ENCODE data around the gene TADA2B. TPM values are rescaled to one million over a fixed set of nuclear protein-coding genes. Genes with fewer than 3 reads are reported as not detected.

Gene TADA2B
- total and polyA plus RNA-seq, 11 donors, result 15.3 to 40.2 (median 30.8) TPM

DNA sequence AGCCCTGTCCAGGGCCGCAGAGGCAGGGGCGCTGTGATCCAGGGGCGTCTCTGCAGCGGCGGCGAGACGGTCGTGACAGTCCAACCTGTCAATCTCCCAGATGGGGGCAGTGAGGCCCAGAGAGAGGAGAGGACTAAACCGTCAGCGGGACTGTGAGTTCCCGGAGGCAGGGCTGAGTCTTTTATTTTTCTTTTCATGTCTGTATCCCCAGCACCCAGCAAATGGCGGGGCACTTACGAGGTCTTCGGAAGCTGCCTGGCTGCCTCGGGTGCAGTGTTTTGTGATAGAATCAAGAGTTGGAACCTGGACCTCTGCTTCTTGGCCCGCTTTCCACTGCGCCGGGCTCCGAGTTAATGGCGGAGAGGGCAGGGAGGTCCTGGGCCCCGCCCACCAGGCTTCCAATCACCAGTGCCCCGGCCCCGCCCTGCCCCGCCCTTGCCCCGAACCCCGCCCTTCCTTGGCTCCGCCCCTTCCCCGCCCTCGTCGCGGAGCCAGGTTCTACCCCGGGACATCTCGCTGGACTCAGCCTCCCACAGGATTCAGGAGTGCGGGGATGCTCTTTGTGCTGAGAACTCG lies 59.9 kb downstream of the TADA2B start:
- no peaks in the 10 kb centered on the region for H3K9me3 ChIP-seq
- ATAC-seq, result peak; percentile 90 to 96 (median 94)
- H3K27me3 ChIP-seq, result no peaks in the 10 kb centered on the region
- TF ChIP-seq POLR2A (IDR thresholded peaks at IDR 0.05), result peak; percentile 12 to 78
- TF ChIP-seq, protein P1, sequence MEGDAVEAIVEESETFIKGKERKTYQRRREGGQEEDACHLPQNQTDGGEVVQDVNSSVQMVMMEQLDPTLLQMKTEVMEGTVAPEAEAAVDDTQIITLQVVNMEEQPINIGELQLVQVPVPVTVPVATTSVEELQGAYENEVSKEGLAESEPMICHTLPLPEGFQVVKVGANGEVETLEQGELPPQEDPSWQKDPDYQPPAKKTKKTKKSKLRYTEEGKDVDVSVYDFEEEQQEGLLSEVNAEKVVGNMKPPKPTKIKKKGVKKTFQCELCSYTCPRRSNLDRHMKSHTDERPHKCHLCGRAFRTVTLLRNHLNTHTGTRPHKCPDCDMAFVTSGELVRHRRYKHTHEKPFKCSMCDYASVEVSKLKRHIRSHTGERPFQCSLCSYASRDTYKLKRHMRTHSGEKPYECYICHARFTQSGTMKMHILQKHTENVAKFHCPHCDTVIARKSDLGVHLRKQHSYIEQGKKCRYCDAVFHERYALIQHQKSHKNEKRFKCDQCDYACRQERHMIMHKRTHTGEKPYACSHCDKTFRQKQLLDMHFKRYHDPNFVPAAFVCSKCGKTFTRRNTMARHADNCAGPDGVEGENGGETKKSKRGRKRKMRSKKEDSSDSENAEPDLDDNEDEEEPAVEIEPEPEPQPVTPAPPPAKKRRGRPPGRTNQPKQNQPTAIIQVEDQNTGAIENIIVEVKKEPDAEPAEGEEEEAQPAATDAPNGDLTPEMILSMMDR (IDR thresholded peaks at IDR 0.05), result peak in 1 of 12 donors; percentile 11
- H3K27ac ChIP-seq, result peak overlapping the region; percentile 43 to 90 (median 87)
- intact Hi-C loops (cut with DNase I), result loop anchor here in 5 of 10 donors (2.0 to 5.0 kb wide), 4 partner anchors 54 to 89 kb away; partner anchors contain the start of genes SORCS2 (in 1 of the 5) and TADA2B (in 1 of the 5)
- H3K4me1 ChIP-seq, result peaks cover 0 to 28% (median 16%) of the 10 kb centered on the region in 12 donors
- DNase-seq, result peak; percentile 90 to 94 (median 93)
- 0 to 2% (median 1%) methylated on average over 27 to 35 of the region's 35 CpGs for WGBS, 4 donors
- H3K36me3 ChIP-seq, result no peaks in the 10 kb centered on the region
- peak overlapping the region; percentile 49 to 75 (median 66) for H3K4me3 ChIP-seq

DNA sequence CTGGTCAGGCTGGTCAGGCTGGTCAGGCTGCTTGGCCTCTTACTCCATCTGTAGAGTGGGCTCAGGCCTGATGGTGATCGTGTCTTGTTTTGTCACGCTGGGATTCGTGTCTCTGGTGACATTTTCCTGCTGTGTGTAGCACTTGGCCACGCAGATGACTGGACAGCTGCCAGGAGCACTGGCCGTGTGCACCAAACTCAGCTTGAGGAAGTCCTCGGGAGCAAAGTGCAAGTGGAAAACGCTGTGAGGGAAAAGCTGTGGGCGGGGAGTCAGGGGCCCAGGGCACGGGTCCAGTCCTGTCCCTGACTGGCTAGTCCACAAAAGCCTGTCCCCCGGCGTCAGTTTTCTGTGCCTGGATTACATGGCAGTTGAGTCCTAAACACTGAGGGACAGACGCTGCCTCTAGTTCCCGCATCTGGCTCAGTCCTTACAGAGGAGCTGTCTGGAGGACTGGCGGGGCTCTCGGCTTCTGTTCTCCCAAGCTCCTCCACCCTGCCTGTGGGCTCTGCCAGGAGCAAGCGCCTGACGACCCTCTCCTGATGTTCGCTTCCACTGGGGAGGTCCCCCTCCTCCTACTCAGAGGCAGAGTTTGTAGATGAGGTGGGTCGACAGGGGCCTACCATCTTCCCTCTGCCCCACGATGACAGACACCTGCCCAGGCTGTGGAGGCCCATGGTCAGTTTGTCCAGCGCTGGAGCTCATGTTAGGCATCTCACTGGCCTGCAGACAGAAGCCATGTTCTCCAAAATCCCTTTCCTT lies 60.6 kb downstream of the TADA2B start:
- H3K27me3 ChIP-seq, result no peaks in the 10 kb centered on the region
- H3K36me3 ChIP-seq, result no peaks in the 10 kb centered on the region
- peak overlapping the region in 11 of 12 donors; percentile 65 to 90 (median 87) for H3K27ac ChIP-seq
- intact Hi-C loops (cut with DNase I), result loop anchor here in 5 of 10 donors (2.0 to 5.0 kb wide), 4 partner anchors 53 to 89 kb away; partner anchors contain the start of genes SORCS2 (in 1 of the 5) and TADA2B (in 1 of the 5)
- H3K9me3 ChIP-seq, result no peaks in the 10 kb centered on the region
- WGBS, 4 donors, result 30 to 37% (median 33%) methylated on average over 15 to 21 of the region's 21 CpGs
- DNase-seq (peak; percentile 78 to 88 (median 82)), ATAC-seq (peak in 2 of 4 donors; percentile 29 to 33)
- TF ChIP-seq POLR2A (IDR thresholded peaks at IDR 0.05), result no peak
- TF ChIP-seq, protein P1 (IDR thresholded peaks at IDR 0.05), result no peak
- H3K4me3 ChIP-seq, result peak overlapping the region; percentile 11 to 75 (median 66)
- peaks cover 0 to 28% (median 16%) of the 10 kb centered on the region in 12 donors for H3K4me1 ChIP-seq

DNA sequence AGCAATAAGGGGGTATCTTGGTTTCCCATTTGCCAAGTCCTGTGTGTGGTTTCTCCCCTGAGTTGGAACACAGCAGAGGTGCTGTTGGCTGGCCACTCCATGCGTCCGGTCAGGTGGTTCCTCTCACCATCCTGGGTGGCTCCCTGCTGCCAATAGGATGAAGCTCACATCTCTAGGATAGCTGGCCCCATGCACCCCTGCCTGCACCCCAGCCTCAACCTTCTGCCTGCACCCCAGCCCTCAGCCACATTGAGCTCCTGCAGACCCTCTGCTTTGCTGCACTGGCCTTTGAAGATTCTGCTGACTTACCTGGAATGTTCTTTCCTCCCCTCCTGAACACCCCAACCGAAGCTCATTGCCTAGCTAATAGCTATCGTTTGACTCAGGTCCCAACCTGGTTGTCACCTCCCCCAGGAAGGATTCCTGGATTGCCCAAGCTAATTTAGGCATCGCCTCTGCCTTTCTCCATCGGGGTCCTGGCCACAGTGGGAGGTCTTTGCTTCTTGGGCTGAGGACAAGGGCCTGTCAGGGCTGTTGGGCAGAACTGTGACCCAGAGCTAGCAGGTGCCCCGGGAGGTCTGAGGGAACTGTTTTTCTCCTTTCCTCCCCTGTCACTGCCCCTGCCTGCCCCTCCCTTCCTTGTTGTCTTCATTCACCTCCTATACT lies 61.3 kb downstream of the TADA2B start:
- Histone ChIP-seq H3K27ac (peak overlapping the region in 2 of 12 donors; percentile 89 to 90), H3K9me3 (no peaks in the 10 kb centered on the region), H3K36me3 (no peaks in the 10 kb centered on the region), H3K4me3 (no peak overlapping the region), H3K27me3 (no peaks in the 10 kb centered on the region), H3K4me1 (peaks cover 0 to 28% (median 16%) of the 10 kb centered on the region in 12 donors)
- intact Hi-C loops (cut with DNase I), result loop anchor here in 3 of 10 donors (5.0 kb wide), 3 partner anchors 53 to 88 kb away; partner anchors contain the start of genes SORCS2 (in 1 of the 3) and TADA2B (in 1 of the 3)
- 82 to 93% (median 85%) methylated on average over 7 of the region's 7 CpGs for WGBS, 4 donors
- ATAC-seq (no peak), DNase-seq (no peak)
- TF ChIP-seq, protein P1 (IDR thresholded peaks at IDR 0.05), result no peak
- TF ChIP-seq POLR2A (IDR thresholded peaks at IDR 0.05), result no peak
